Uterus (tissue), 4 donors: ENCODE results near the gene MFSD6L. TPM values are rescaled to one million over a fixed set of nuclear protein-coding genes. Genes with fewer than 3 reads are reported as not detected.

Experiments
- DNase-seq, 2 donors: peaks; one replicate each; pipeline ENCODE4 v3.0.0-alpha.2; 2019 to 2020
- H3K27ac ChIP-seq, 2 donors: fragments of 200-600 bp; sonication (generic); 1 replicate in 1 of 2; 2 replicates in 1 of 2; pipeline ENCODE4 v1.5.1; 2016 to 2018
- H3K27me3 ChIP-seq, 2 donors: fragments of 200-600 bp; sonication (generic); one replicate each; pipeline ENCODE4 v1.5.1; 2018 to 2019; ENCODE audit warnings: control low read depth in 1 of 2
- H3K36me3 ChIP-seq, 2 donors: fragments of 200-600 bp; sonication (generic); one replicate each; pipeline ENCODE4 v1.5.1; 2019; ENCODE audit warnings: control low read depth in 1 of 2
- H3K4me1 ChIP-seq, 2 donors: fragments of 200-600 bp; sonication (generic); one replicate each; pipeline ENCODE4 v1.5.1; 2018 to 2019; ENCODE audit warnings: control low read depth in 1 of 2
- H3K4me3 ChIP-seq, 2 donors: fragments of 200-600 bp; sonication (generic); 1 replicate in 1 of 2; 2 replicates in 1 of 2; pipeline ENCODE4 v1.5.1; 2018 to 2019; ENCODE audit warnings: mild to moderate bottlenecking in 1 of 2
- H3K9me3 ChIP-seq, 2 donors: fragments of 200-600 bp; sonication (generic); one replicate each; pipeline ENCODE4 v1.5.1; 2019; ENCODE audit warnings: control low read depth in 1 of 2
- CTCF ChIP-seq, 4 experiments: fragments of 200-600 bp in 2 of 4; fragments of 450-650 bp in 2 of 4; sonication (generic) in 2 of 4; IDR thresholded peaks; one replicate each; pipeline ENCODE4 v1.5.1; 2016 to 2019; ENCODE audit warnings: antibody characterized with exemption in 4 of 4, mild to moderate bottlenecking in 2 of 4, moderate library complexity in 1 of 4
- POLR2A ChIP-seq, 2 donors: fragments of 450-650 bp; IDR thresholded peaks; one replicate each; pipeline ENCODE4 v1.6.1; 2016; ENCODE audit warnings: antibody characterized with exemption in 2 of 2, mild to moderate bottlenecking in 1 of 2, moderate library complexity in 1 of 2
- intact Hi-C: fragments of 100-400 bp; cut with DNase I; formaldehyde crosslinking; loops from one replicate; pipeline ENCODE4 v1.15.1; 2023; ENCODE audit warnings: low total_unique reads
- total RNA-seq, 4 donors: library from RNA; depleted of rRNA in 3 of 4; stranded (reverse); fragments of >200 nt in 3 of 4; gene quantifications; one replicate each; pipeline versions ENCODE4 v1.1.0 to v1.2.4, GENCODE V29; 2014 to 2023
- donor health status: DM: yes; HTN: yes; CAD: no.

Gene MFSD6L
- total RNA-seq, 4 donors from 2014 or later, result 2.4 TPM; not detected in 3

- H3K4me3 ChIP-seq, result no peak overlapping the region
- no peaks in the 10 kb centered on the region for H3K36me3 ChIP-seq
- H3K9me3 ChIP-seq, result peaks cover 0 to 4% of the 10 kb centered on the region in 2 donors
- H3K27me3 ChIP-seq, result no peaks in the 10 kb centered on the region
- TF ChIP-seq CTCF (IDR thresholded peaks at IDR 0.05) (no peak), POLR2A (IDR thresholded peaks at IDR 0.05) (no peak)
- no peak for DNase-seq
- H3K27ac ChIP-seq, result no peak overlapping the region
- H3K4me1 ChIP-seq, result no peaks in the 10 kb centered on the region
- intact Hi-C loops, result no loop called here
These were observed 22.3 kb downstream of the MFSD6L start for GRCh38 chr17:8776881-8777280.

- H3K4me1 ChIP-seq, result no peaks in the 10 kb centered on the region
- peaks cover 0 to 4% of the 10 kb centered on the region in 2 donors for H3K9me3 ChIP-seq
- intact Hi-C loops, result no loop called here
- H3K27ac ChIP-seq, result no peak overlapping the region
- no peak overlapping the region for H3K4me3 ChIP-seq
- no peak for TF ChIP-seq POLR2A (IDR thresholded peaks at IDR 0.05)
- TF ChIP-seq CTCF (IDR thresholded peaks at IDR 0.05), result no peak
- H3K36me3 ChIP-seq, result no peaks in the 10 kb centered on the region
- DNase-seq, result no peak
- no peaks in the 10 kb centered on the region for H3K27me3 ChIP-seq
These were observed 22.9 kb downstream of the MFSD6L start for GRCh38 chr17:8776248-8776647.

DNA sequence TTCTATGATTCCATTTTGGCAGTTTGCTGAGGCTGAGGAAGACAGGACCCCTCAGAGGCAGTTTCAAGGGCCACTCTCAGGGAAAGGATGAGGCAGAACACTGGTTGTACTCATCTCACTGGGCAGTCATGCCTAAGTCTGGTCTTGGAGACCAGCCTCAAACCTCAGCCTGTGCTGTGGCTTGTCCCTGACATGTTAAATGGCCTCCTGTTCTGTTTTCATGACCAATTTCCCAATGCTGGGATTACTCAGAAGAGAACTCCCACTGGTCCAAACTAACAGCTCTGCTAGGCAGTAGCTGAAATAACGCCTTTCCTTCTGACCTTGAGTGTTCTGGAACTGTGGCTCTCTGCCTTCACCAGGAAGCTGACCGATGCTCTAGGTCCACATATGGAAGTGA, 32.4 kb downstream of the MFSD6L start:
- Histone ChIP-seq H3K4me1 (no peaks in the 10 kb centered on the region), H3K36me3 (no peaks in the 10 kb centered on the region), H3K9me3 (no peaks in the 10 kb centered on the region), H3K27me3 (no peaks in the 10 kb centered on the region), H3K27ac (no peak overlapping the region), H3K4me3 (no peak overlapping the region)
- TF ChIP-seq CTCF (IDR thresholded peaks at IDR 0.05), result no peak
- TF ChIP-seq POLR2A (IDR thresholded peaks at IDR 0.05), result no peak
- no peak for DNase-seq
- intact Hi-C loops, result no loop called here

- no peak overlapping the region for H3K27ac ChIP-seq
- no peaks in the 10 kb centered on the region for H3K36me3 ChIP-seq
- H3K9me3 ChIP-seq, result no peaks in the 10 kb centered on the region
- DNase-seq, result no peak
- intact Hi-C loops, result no loop called here
- TF ChIP-seq POLR2A (IDR thresholded peaks at IDR 0.05) (no peak), CTCF (IDR thresholded peaks at IDR 0.05) (no peak)
- no peaks in the 10 kb centered on the region for H3K4me1 ChIP-seq
- no peak overlapping the region for H3K4me3 ChIP-seq
- H3K27me3 ChIP-seq, result no peaks in the 10 kb centered on the region
These were observed 37.2 kb downstream of the MFSD6L start for GRCh38 chr17:8762012-8762411.

DNA sequence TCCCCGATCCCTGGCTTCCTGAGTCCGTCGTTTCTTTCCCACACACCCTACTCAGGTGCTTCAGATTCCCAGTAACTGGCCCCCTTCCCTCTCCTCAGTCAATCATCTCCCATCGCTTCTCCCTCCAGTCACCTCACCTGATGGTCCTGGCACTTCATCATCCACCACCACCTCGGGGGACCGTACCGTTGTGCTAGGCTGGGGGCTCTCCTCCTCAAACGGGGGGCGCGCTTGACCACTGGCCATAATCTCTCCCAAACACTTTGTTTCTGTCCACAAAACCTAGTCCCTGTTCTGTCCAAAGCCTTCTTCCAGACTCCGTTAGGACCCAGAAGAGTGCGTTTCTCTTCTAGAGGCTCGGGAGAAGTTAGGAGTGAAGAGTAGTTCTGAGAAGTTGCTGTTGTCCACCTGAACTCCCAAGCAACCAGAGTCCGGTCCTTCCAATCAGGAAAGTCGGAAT, 41.0 kb downstream of the MFSD6L start, which contains the start of gene SPDYE4:
Gene SPDYE4, minus strand, starts transcription at position 410 of the 460 bp plus-strand sequence. Its CDS starts 164 bp downstream, at position 246.
- TF ChIP-seq CTCF (IDR thresholded peaks at IDR 0.05), result no peak
- TF ChIP-seq POLR2A (IDR thresholded peaks at IDR 0.05), result no peak
- H3K9me3 ChIP-seq, result no peaks in the 10 kb centered on the region
- no peaks in the 10 kb centered on the region for H3K4me1 ChIP-seq
- DNase-seq, result no peak
- no peak within 1 kb of the TSS for H3K4me3 ChIP-seq
- no peak within 1 kb of the TSS for H3K27ac ChIP-seq
- H3K27me3 ChIP-seq, result no peaks in the 10 kb centered on the region
- intact Hi-C loops, result no loop called here
- no peaks in the 10 kb centered on the region for H3K36me3 ChIP-seq
